Body of pancreas (tissue), 4 donors: ENCODE data around the gene RGS12. TPM values are rescaled to one million over a fixed set of nuclear protein-coding genes. Genes with fewer than 3 reads are reported as not detected.

ENCODE experiments used
- ATAC-seq: fragments of 150-250 bp; one replicate; pipeline ENCODE4 v1.9.1; 2016
- DNase-seq, 4 donors: peaks; one replicate each; pipeline ENCODE4 v3.0.0-alpha.2; 2019
- H3K27ac ChIP-seq, 4 donors: fragments of 200-600 bp; sonication (generic); 1 replicate in 3 of 4; 2 replicates in 1 of 4; pipeline versions ENCODE4 v1.5.1 to v1.6.1; 2016 to 2019; ENCODE audit warnings: mild to moderate bottlenecking in 1 of 4, mixed read lengths in 1 of 4, moderate library complexity in 1 of 4
- H3K27me3 ChIP-seq, 2 donors: fragments of 200-600 bp; sonication (generic); one replicate each; pipeline ENCODE4 v1.6.0; 2016; ENCODE audit warnings: mild to moderate bottlenecking in 1 of 2
- H3K36me3 ChIP-seq, 2 donors: fragments of 200-600 bp; sonication (generic); replicated peaks in 1 of 2; 2 replicates each; pipeline ENCODE4 v1.5.1; 2016; ENCODE audit warnings: low read depth in 2 of 2; ENCODE audit not compliant: insufficient read depth in 1 of 2
- H3K4me1 ChIP-seq: fragments of 200-600 bp; sonication (generic); one replicate; pipeline ENCODE4 v1.6.0; 2016
- H3K4me3 ChIP-seq, 2 donors: fragments of 200-600 bp; sonication (generic); 1 replicate in 1 of 2; 2 replicates in 1 of 2; pipeline ENCODE4 v1.5.1; 2016 to 2019
- H3K9me3 ChIP-seq, 3 donors: fragments of 200-600 bp; sonication (generic); 1 replicate in 2 of 3; 2 replicates in 1 of 3; pipeline ENCODE4 v1.5.1; 2016
- POLR2A ChIP-seq, 3 donors: fragments of 450-650 bp; IDR thresholded peaks; one replicate each; pipeline ENCODE4 v1.6.1; 2016; ENCODE audit warnings: antibody characterized with exemption in 3 of 3, mild to moderate bottlenecking in 2 of 3
- WGBS, 2 donors: methylation state at CpG; one replicate each; pipeline ENCODE4 v1.1.5; 2017; 5-methylcytosine and 5-hydroxymethylcytosine counted together
- intact Hi-C: fragments of 100-400 bp; cut with DNase I; formaldehyde crosslinking; loops from one replicate; pipeline ENCODE4 v1.15.1; 2023
- total RNA-seq, 2 donors: library from RNA; depleted of rRNA; stranded (reverse); fragments of >200 nt; gene quantifications; one replicate each; pipeline ENCODE4 v1.1.0, GENCODE V29; 2016
- TF ChIP-seq, protein P1 (sequence below), 7 experiments: fragments of 450-650 bp in 4 of 7; fragments of 200-600 bp in 3 of 7; sonication (generic) in 3 of 7; IDR thresholded peaks; one replicate each; pipeline ENCODE4 v1.5.1; 2016 to 2019; ENCODE audit warnings: antibody characterized with exemption in 7 of 7

RGS12 gene
- total RNA-seq, 2 donors from 2014 or later = 9.1 to 12.5 TPM

DNA sequence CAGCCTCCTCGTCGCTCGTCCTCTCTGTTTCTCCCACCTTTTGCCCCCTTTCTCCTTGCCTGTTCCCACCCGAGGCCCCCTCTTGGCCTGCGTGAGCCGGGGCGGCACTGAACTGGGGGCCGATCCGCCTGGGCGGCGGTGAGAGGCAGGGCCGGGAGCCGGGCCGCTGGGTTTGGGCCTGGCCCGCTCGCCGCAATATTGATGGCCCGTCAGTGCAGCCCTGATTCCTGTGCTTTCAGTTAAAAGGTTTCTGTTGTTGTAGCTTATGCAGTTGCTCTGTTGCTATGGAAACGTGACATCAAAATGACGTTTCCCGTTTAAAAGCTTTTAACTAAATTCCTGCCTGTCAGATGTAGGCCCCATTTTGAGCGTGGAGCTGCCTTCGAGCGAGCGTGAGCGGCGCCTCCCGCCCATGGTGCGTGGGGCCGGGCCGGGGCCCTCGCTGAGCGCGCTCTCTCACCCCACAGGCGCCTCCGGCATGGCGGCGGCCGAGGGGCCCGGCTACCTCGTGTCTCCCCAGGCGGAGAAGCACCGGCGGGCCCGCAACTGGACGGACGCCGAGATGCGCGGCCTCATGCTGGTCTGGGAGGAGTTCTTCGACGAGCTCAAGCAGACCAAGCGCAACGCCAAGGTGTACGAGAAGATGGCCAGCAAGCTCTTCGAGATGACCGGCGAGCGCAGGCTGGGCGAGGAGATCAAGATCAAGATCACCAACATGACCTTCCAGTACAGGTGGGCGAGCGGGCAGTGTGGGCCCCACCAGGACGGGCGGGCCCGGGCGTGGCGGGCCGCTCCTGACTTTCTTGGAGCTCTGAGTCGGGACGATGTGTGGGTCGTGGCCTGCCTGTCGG is 43.8 kb upstream of the RGS12 start, which contains the start of gene MSANTD1:
TSS of gene MSANTD1 (plus strand) at position 349 of the 851 bp plus-strand sequence. CDS start at position 413, 64 bp downstream.
- ATAC-seq = no peak
- Histone ChIP-seq H3K27ac (no peak within 1 kb of the TSS), H3K27me3 (no peaks in the 10 kb centered on the region), H3K4me3 (no peak within 1 kb of the TSS), H3K36me3 (no peaks in the 10 kb centered on the region), H3K4me1 (no peaks in the 10 kb centered on the region), H3K9me3 (no peaks in the 10 kb centered on the region)
- WGBS, 2 donors = 91 to 96% methylated on average over 41 to 65 of the region's 72 CpGs
- TF ChIP-seq, protein P1, sequence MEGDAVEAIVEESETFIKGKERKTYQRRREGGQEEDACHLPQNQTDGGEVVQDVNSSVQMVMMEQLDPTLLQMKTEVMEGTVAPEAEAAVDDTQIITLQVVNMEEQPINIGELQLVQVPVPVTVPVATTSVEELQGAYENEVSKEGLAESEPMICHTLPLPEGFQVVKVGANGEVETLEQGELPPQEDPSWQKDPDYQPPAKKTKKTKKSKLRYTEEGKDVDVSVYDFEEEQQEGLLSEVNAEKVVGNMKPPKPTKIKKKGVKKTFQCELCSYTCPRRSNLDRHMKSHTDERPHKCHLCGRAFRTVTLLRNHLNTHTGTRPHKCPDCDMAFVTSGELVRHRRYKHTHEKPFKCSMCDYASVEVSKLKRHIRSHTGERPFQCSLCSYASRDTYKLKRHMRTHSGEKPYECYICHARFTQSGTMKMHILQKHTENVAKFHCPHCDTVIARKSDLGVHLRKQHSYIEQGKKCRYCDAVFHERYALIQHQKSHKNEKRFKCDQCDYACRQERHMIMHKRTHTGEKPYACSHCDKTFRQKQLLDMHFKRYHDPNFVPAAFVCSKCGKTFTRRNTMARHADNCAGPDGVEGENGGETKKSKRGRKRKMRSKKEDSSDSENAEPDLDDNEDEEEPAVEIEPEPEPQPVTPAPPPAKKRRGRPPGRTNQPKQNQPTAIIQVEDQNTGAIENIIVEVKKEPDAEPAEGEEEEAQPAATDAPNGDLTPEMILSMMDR (IDR thresholded peaks at IDR 0.05) = no peak
- TF ChIP-seq POLR2A (IDR thresholded peaks at IDR 0.05) = no peak
- intact Hi-C loops = no loop called here
- peak in 1 of 4 donors; percentile 11 for DNase-seq

- ATAC-seq (no peak), DNase-seq (peak in 2 of 4 donors; percentile 4 to 10)
- intact Hi-C loops = no loop called here
- Histone ChIP-seq H3K27ac (no peak overlapping the region), H3K9me3 (no peaks in the 10 kb centered on the region), H3K4me3 (no peak overlapping the region), H3K27me3 (no peaks in the 10 kb centered on the region), H3K36me3 (no peaks in the 10 kb centered on the region), H3K4me1 (no peaks in the 10 kb centered on the region)
- no peak for TF ChIP-seq POLR2A (IDR thresholded peaks at IDR 0.05)
- TF ChIP-seq, protein P1 (IDR thresholded peaks at IDR 0.05) = no peak
- WGBS, 2 donors = 84 to 91% methylated on average over 18 to 19 of the region's 20 CpGs
These were observed 42.9 kb upstream of the RGS12 start for GRCh38 chr4:3249711-3250437.

DNA sequence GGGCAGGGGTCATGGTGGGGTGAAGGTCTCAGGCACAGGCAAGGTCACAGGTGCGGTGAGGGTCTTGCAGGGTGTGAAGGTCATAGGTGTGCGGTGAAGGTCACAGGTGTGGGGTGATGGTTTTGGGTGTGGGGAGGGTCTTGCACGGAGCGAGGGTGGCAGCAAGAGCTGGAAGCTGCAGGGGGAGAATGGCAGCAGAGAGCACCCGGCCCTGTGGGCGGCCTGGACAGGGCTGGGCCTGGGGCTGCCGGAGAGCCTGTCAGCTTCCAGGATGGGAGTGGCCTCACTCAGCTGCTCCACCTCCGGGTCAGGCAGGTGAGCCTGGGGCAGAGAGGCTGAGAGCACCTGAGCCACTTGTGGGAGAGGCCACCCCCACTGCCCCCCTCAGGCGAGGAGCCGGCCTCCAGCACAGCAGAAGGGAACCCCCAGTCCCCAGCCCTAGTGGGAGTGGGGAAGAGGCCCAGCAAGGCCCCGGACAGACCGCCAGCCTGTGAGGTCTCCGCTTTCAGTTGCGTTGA is 42.3 kb upstream of the RGS12 start:
- Histone ChIP-seq H3K9me3 (no peaks in the 10 kb centered on the region), H3K4me3 (no peak overlapping the region), H3K4me1 (no peaks in the 10 kb centered on the region), H3K36me3 (no peaks in the 10 kb centered on the region), H3K27ac (peak overlapping the region in 2 of 4 donors; percentile 34 to 35), H3K27me3 (no peaks in the 10 kb centered on the region)
- WGBS, 2 donors = 67 to 75% methylated on average over 8 to 14 of the region's 14 CpGs
- ATAC-seq (peak; percentile 45), DNase-seq (peak; percentile 10 to 38 (median 32))
- TF ChIP-seq, protein P1 (IDR thresholded peaks at IDR 0.05) = no peak
- TF ChIP-seq POLR2A (IDR thresholded peaks at IDR 0.05) = peak in 1 of 3 donors; percentile 19
- intact Hi-C loops = no loop called here

DNA sequence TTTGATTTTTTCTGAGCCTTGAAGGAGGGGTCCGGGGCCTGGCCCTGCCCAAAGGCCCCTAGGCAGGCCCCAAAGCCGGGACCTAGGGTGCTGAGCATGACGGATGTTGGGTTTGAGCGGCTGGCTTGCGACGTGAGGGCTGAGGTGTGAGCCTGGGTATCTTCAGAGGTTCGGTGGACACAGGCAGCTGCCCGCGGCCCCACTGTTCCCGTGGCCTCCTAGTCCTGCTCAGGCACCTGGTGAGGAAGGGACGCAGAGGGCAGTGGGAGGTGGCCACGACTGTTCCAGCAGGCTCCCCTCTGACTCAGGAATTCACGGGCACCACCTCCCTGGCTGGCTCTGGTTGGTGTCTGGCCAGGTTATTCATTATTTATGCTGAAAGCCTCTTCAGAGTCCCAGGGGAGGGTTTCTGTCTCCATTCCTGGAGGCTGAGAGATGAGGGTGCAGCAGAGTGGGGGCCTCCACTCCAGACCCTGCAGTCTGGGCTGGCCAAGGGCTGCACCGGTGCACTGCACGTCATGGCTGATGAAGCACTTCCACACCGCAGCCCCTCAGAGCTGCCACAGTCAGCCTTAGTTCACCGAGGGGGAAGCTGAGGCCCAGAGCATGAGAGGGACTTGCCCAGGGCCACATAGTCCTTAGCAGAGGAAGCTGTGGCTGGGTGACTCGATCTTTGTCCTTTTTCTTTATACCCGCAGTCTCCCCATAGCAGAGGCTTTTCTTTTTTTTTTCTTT is 41.7 kb upstream of the RGS12 start:
- Histone ChIP-seq H3K4me1 (no peaks in the 10 kb centered on the region), H3K27ac (peak overlapping the region in 2 of 4 donors; percentile 34 to 35), H3K36me3 (no peaks in the 10 kb centered on the region), H3K27me3 (no peaks in the 10 kb centered on the region), H3K4me3 (no peak overlapping the region), H3K9me3 (no peaks in the 10 kb centered on the region)
- TF ChIP-seq POLR2A (IDR thresholded peaks at IDR 0.05) = no peak
- TF ChIP-seq, protein P1 (IDR thresholded peaks at IDR 0.05) = no peak
- WGBS, 2 donors = 70 to 90% methylated on average over 7 to 19 of the region's 19 CpGs
- DNase-seq (peak in 3 of 4 donors; percentile 11 to 34 (median 16)), ATAC-seq (peak; percentile 22)
- intact Hi-C loops = no loop called here
